ENCODE data around the gene SGCA. TPM values are rescaled to one million over a fixed set of nuclear protein-coding genes. Genes with fewer than 3 reads are reported as not detected.

The SGCA gene
- total and polyA plus RNA-seq, 5 experiments from 2014 or later, result 0.71 TPM; not detected in 4

DNA sequence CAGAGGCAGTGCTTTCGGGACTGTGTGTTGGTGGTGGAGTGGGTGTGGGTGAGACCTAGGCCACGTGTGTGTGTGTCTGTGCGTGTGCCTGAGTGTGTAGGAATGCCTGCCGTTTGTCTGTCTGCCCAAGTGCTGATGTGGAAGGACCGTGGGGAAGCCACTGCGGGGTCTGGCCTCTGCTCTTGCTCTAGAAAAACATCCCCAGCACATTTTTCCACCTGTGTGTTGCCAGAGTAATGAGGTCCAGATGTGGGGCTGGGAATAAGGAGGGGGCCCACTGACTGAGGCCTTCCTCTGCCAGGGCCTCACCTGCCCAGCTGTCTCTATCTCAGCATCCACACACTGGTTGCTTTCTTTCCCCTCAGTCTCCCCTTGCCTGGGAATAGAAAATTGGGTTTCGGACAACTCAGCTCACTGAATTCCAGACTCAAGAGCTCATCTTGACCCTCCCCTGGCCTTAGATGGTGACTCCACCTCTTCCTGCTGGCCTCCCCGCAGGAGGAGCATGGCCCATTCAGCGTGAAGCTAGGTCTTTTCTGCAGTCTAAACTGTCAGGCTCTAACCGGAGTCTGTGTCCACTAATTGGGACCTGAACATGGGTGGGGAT, 7.6 kb downstream of the SGCA start:
- Mint-ChIP-seq H3K4me1 (peaks cover 14 to 21% (median 17%) of the 10 kb centered on the region in 4 donors), H3K27ac (peak overlapping the region in 1 of 10 donors; percentile 7), H3K4me3 (no peak overlapping the region), H3K27me3 (peaks cover 0 to 6% (median 0%) of the 10 kb centered on the region in 5 donors), H3K9me3 (no peaks in the 10 kb centered on the region), H3K36me3 (no peaks in the 10 kb centered on the region)
- ATAC-seq (no peak), DNase-seq (no peak)
- POLR2A ChIA-PET, result no interaction called here

DNA sequence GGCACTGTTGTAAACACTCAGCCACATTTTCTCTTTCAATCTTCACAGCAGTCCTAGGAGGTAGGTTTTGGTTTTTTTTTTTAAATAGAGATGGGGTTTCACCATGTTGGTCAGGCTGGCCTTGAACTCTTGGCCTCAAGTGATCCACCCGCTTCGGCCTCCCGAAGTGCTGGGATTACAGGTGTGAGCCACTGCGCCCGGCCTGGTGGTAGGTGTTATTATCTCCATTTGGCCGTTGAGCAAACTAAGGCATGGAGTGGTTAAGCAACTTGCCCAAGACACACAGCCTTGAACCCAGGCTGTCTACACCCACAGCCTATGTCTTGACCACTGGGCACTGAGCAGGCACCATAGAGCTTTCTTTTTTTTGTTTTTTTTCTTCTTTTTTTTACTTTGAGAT, 8.6 kb downstream of the SGCA start:
- no peaks in the 10 kb centered on the region for H3K9me3 Mint-ChIP-seq
- POLR2A ChIA-PET, result no interaction called here
- H3K27ac Mint-ChIP-seq, result no peak overlapping the region
- H3K4me3 Mint-ChIP-seq, result no peak overlapping the region
- H3K36me3 Mint-ChIP-seq, result no peaks in the 10 kb centered on the region
- peaks cover 0 to 3% (median 0%) of the 10 kb centered on the region in 5 donors for H3K27me3 Mint-ChIP-seq
- peaks cover 8 to 15% (median 9%) of the 10 kb centered on the region in 4 donors for H3K4me1 Mint-ChIP-seq
- no peak for DNase-seq
- no peak for ATAC-seq

DNA sequence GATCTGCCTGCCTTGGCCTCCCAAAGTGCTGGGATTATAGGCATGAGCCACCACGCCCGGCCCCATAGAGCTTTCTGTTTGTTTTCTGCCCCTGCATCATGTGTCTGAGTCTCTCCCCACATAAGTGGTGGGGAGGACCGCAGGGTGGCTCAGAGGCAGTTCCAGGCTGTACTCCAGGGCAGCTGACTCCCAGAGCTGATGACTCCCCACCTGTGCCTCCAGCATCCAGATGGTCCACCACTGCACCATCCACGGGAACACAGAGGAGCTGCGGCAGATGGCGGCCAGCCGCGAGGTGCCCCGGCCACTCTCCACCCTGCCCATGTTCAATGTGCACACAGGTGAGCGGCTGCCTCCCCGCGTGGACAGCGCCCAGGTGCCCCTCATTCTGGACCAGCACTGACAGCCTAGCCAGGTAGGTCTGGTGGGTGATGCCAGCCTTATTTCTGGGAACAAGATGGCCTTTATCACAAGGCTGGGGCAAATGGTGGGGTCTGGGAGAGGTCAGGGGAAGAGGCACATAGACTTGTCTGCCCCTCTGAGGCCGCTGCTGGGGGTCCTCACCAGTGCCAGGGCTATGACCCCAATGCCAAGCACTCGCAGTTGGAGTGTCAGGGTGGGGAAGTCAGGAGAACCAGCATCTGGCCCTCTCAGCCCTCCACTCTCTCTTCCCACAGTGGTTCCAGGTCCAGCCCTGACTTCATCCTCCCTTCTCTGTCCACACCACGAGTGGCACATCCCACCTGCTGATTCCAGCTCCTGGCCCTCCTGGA, 9.4 kb downstream of the SGCA start:
- Mint-ChIP-seq H3K27ac (no peak overlapping the region), H3K4me1 (peaks cover 7 to 11% (median 9%) of the 10 kb centered on the region in 4 donors), H3K36me3 (no peaks in the 10 kb centered on the region), H3K4me3 (no peak overlapping the region), H3K9me3 (no peaks in the 10 kb centered on the region), H3K27me3 (peaks cover 0 to 3% (median 0%) of the 10 kb centered on the region in 5 donors)
- POLR2A ChIA-PET, result no interaction called here
- DNase-seq, result no peak
- no peak for ATAC-seq

DNA sequence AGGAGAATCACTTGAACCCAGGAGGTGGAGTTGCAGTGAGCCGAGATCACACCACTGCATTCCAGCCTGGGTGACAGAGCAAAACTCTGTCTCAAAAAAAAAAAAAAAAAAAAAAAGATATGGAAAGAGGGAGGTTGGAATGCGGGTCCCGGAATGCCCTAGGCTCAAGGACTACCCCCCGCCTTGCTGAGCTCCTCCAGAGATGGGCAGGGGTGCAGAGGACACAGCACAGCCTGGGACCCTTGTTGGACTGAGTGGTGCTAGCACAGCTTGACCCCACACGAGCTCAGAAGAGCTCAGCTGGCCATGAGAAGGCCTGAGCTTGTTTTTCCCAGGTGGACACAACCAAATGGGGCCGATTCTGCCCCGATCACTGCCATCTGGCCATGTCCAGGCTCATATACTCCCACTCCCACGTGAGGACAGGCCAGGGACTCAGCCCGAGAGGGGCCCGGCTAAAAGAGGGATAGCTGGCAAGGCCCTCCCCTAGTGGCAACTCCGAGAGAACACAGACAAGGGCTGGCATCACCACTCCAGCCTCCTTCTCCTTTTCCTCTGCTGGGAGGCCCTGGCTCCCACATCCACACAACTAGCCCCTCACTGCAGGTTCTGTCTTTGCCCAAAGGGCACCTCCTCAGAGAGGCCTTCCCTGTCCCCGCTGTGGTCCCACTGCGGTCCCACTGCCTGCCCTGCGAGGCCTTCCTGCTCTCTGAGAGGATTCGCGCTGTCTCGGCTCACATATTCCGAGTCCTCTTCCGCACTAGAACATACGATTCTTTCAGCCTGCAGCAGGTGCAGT, 11.0 kb downstream of the SGCA start:
- Mint-ChIP-seq H3K27ac (peak overlapping the region in 2 of 10 donors; percentile 66 to 78), H3K36me3 (no peaks in the 10 kb centered on the region), H3K4me3 (no peak overlapping the region)

DNA sequence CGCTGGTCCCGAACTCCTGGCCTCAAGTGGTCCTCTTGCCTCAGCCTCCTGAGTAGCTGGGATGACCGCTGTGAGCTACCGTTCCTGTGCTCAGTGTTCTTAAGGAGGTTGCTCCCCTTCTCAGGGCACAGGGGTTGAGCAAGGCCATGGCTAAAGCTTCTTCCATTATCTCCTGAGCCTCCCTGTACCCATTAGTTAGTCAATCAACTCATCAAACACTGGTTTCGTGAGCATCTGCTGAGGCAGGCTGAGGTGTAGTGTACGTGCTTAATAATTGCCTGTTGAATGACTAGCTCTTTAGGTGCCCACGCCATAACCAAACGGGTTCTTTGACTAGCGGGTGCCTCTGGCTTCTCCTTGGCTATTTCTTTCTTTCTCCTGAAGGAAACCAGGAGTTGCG, 11.7 kb downstream of the SGCA start:
- no peaks in the 10 kb centered on the region for H3K9me3 Mint-ChIP-seq
- no peak for DNase-seq
- H3K36me3 Mint-ChIP-seq, result no peaks in the 10 kb centered on the region
- no peak overlapping the region for H3K4me3 Mint-ChIP-seq
- peaks cover 0 to 3% (median 0%) of the 10 kb centered on the region in 5 donors for H3K27me3 Mint-ChIP-seq
- ATAC-seq, result no peak
- H3K4me1 Mint-ChIP-seq, result peaks cover 7 to 11% (median 9%) of the 10 kb centered on the region in 4 donors
- POLR2A ChIA-PET, result interaction anchor here (3.0 kb wide), 1 partner anchor 30 kb away, joined by 9 read pairs; no protein-coding TSS in a partner anchor
- peak overlapping the region in 1 of 10 donors; percentile 56 for H3K27ac Mint-ChIP-seq

More for the DNA sequence above, 11.0 kb downstream of the SGCA start:
- no peaks in the 10 kb centered on the region for H3K9me3 Mint-ChIP-seq
- peaks cover 0 to 3% (median 0%) of the 10 kb centered on the region in 5 donors for H3K27me3 Mint-ChIP-seq
- ATAC-seq, result no peak
- DNase-seq, result peak in 1 of 10 donors; percentile 60
- H3K4me1 Mint-ChIP-seq, result peaks cover 7 to 11% (median 9%) of the 10 kb centered on the region in 4 donors
- POLR2A ChIA-PET, result interaction anchor here (3.0 kb wide), 1 partner anchor 29 kb away, joined by 9 read pairs; no protein-coding TSS in a partner anchor

DNA sequence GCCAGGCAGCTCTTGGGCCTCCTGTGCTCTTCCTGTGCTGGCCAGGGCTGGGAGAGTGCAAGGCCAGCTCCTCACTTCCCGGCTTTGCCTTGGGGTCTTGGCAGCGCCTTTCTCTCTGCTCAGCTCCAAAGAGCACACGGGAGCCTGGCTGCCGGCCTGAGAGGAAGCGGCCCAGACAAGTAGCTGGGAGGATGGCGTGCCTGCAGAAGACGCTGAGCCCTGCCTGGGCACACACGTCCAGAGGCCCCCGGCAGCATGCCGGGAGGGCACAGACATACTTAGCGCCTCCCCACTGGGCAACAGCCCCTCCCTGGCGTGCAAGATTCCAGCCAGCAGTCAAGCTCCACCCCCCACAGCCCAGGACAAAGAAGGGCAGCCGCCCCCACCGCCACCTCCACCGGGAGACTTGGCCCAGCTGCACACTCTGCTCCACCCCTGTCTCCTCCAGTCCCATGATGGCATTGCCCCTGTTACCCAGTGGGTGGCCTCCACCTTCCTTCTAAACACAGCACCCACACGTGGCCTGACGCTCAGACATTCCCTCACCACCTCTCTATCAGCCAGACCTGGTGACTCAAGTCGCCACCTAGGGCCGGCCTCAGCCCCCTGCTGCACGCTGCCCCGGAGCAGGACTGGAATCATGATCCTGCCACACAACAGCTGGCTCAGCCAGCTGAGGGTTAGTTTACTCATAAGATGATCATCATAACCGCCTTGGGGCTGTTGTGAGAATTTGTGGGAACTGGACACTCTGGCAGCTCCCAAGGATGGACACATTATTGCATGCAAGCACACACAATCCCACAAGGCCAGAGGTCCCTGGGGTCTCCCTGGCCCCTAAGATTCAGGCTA, 12.4 kb downstream of the SGCA start:
- Mint-ChIP-seq H3K9me3 (no peaks in the 10 kb centered on the region), H3K4me1 (peaks cover 9 to 16% (median 14%) of the 10 kb centered on the region in 4 donors), H3K27me3 (peaks cover 0 to 3% (median 0%) of the 10 kb centered on the region in 5 donors), H3K36me3 (no peaks in the 10 kb centered on the region), H3K27ac (peak overlapping the region in 6 of 10 donors; percentile 13 to 84 (median 39)), H3K4me3 (peak overlapping the region in 8 of 10 donors; percentile 34 to 69 (median 42))
- POLR2A ChIA-PET, result interaction anchor here (1.3 to 3.0 kb wide), 2 partner anchors 31 to 37 kb away, joined by 4 to 9 read pairs; no protein-coding TSS in a partner anchor
- ATAC-seq (peak; percentile 92 to 96), DNase-seq (peak in 7 of 10 donors; percentile 13 to 74 (median 32))

DNA sequence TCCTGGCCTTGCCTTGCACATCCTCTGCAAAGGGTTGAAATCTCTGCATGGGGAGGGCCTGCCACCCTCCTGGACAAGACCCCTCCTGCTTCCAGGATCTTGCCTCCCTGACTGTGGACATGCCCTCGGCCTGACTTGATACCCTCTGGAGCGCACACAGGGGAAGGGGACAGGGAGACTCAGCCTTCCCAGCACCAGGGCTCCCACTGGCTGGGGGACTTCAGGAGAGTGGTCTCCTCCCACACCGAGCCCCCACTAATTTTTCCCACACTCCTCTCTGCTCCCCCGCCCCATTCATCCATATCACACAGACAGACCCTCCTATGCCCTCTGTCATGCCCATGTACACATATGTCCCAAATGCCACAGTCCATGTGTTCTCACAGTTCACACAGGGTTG, 14.3 kb downstream of the SGCA start:
- H3K27me3 Mint-ChIP-seq, result peaks cover 0 to 3% (median 0%) of the 10 kb centered on the region in 5 donors
- H3K27ac Mint-ChIP-seq, result peak overlapping the region in 1 of 10 donors; percentile 47
- ATAC-seq (no peak), DNase-seq (no peak)
- no peaks in the 10 kb centered on the region for H3K36me3 Mint-ChIP-seq
- no peak overlapping the region for H3K4me3 Mint-ChIP-seq
- POLR2A ChIA-PET, result no interaction called here
- H3K9me3 Mint-ChIP-seq, result no peaks in the 10 kb centered on the region
- peaks cover 16 to 30% (median 27%) of the 10 kb centered on the region in 4 donors for H3K4me1 Mint-ChIP-seq

DNA sequence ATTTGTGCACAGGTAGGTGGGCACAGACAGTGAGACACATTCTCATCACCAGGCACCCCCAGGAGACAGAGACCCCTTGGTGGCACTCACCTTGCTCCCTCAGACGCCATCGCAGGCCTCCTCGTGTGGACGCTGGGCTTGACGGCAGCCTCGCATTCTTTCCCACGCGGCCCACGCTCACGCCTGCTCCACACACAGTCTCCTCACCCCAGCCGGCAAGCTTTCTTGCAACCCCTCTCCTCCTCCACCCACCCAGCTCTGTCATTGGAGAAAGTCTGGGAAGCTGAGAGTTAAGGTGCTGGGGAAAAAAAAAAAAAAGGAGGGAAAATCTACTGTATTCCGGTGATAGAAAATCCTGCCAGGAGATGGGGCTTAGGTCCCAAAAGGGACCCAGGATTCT, 14.8 kb downstream of the SGCA start:
- POLR2A ChIA-PET, result no interaction called here
- Mint-ChIP-seq H3K4me1 (peaks cover 16 to 34% (median 27%) of the 10 kb centered on the region in 4 donors), H3K4me3 (no peak overlapping the region), H3K36me3 (no peaks in the 10 kb centered on the region), H3K27me3 (peaks cover 0 to 3% (median 0%) of the 10 kb centered on the region in 5 donors), H3K9me3 (no peaks in the 10 kb centered on the region), H3K27ac (no peak overlapping the region)
- no peak for ATAC-seq
- no peak for DNase-seq

DNA sequence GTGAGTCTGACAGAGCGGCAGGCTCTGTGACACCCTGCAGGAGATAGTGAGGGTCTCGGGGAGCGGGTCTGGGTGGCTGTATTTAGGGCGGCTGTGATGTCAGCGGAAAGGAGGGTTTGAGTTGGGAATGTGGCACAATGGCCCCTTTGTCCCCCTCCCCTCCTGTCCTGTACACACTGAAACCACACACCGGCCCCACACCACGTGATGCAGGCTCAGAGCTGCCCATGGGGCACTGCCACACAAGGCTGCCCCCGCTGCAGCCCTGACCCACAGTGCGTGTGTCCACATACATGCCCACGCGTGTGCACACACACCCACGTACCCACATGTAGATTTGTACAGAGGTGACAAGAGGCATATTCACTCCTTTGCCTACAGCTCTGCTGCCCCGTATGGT, 15.3 kb downstream of the SGCA start:
- Mint-ChIP-seq H3K4me1 (peaks cover 16 to 34% (median 27%) of the 10 kb centered on the region in 4 donors), H3K9me3 (no peaks in the 10 kb centered on the region), H3K36me3 (no peaks in the 10 kb centered on the region), H3K4me3 (no peak overlapping the region), H3K27me3 (peaks cover 0 to 3% (median 0%) of the 10 kb centered on the region in 5 donors), H3K27ac (no peak overlapping the region)
- POLR2A ChIA-PET, result no interaction called here
- ATAC-seq (no peak), DNase-seq (no peak)

DNA sequence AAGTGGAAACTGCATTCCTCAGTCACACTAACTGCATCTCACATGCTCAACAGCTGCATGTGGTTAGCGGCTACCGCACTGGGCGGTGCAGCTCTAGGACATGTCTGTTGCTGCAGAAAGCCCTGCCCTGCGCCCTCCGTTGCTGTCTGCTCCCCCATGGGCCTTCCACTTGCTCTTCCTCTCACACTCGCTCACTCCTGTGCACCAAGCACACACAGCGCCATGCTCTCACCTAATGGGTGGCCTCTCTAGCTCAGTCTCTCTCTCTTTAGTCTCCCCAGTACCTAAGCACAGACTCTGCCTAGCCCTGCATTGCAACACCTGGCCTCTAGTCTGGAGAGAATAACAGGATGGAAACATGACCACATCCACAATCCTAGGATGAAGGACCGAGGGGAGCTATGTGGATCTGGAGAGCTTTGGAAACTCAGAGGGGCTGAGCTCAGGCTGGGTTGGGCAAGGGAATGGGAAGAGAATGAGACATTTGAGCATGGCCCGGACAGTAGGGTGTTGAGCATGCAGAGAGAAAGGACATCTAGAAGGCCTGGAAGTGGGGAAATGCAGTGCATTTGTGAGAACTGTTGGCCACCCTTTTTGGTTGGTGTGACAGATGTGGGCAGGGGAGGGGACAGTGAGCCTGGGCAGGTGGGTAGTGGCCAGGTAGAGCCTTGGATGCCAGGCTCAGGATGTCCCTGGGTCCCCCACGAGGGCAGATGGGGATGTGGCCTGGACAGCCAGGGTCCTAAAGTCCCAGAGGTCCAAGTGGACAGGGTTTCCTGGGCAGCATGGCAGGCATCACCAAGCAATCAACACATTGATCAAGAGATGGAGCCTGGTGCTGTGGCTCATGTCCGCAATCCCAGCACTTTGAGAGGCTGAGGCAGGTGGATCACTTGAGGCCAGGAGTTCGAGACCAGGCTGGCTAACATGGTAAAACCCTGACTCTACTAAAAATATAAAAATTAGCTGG, 16.1 kb downstream of the SGCA start:
- no peak for ATAC-seq
- Mint-ChIP-seq H3K36me3 (no peaks in the 10 kb centered on the region), H3K27ac (peak overlapping the region in 2 of 10 donors; percentile 67 to 76), H3K27me3 (peaks cover 0 to 3% (median 0%) of the 10 kb centered on the region in 5 donors), H3K4me3 (peak overlapping the region in 1 of 10 donors; percentile 43), H3K9me3 (no peaks in the 10 kb centered on the region), H3K4me1 (peaks cover 16 to 34% (median 27%) of the 10 kb centered on the region in 4 donors)
- DNase-seq, result no peak
- POLR2A ChIA-PET, result no interaction called here

All from naive thymus-derived CD8-positive, alpha-beta T cell (primary cell).